M059J (cell line): ENCODE measurements around the gene WDR62. TPM values are rescaled to one million over a fixed set of nuclear protein-coding genes. Genes with fewer than 3 reads are reported as not detected.
"Not testable (repeated sequence)": the region's sequence is repeated elsewhere in the genome, so short reads cannot be mapped to it uniquely, and the experiment has no call there.

Experiments
- DNase-seq: peaks from one replicate; pipeline ENCODE4 v3.0.0-alpha.2; 2012; ENCODE audit warnings: low read depth
- total RNA-seq: library from RNA; depleted of rRNA; stranded (reverse); fragments of >200 nt; shearing (Covaris generic); gene quantifications from 2 replicates; pipeline ENCODE4 v1.2.3, GENCODE V29; 2014

The WDR62 gene
- total RNA-seq, 1 experiment from 2014 or later: 19.4 TPM

- DNase-seq: no peak
Observed at GRCh38 chr19:36106991-36107390, 52.3 kb downstream of the WDR62 start.

GRCh38 chr19:36108684-36109083, 54.0 kb downstream of the WDR62 start:
- no peak for DNase-seq

- DNase-seq: no peak
Observed at GRCh38 chr19:36110487-36111199, 55.9 kb downstream of the WDR62 start, which contains the start of gene OVOL3. TSS of gene OVOL3 (plus strand) at chr19:36111143. CDS start at chr19:36111203, 60 bp downstream.

- DNase-seq: no peak
Observed at GRCh38 chr19:36111200-36111539, 56.5 kb downstream of the WDR62 start.

GRCh38 chr19:36112678-36113077, 58.0 kb downstream of the WDR62 start:
- DNase-seq: no peak

GRCh38 chr19:36113425-36113824, 58.7 kb downstream of the WDR62 start:
- DNase-seq: no peak

- DNase-seq: peak; percentile 53
Observed at GRCh38 chr19:36113894-36114720, 59.4 kb downstream of the WDR62 start.

- DNase-seq: peak; percentile 100
Observed at GRCh38 chr19:36114721-36115452, 60.2 kb downstream of the WDR62 start, which contains the start of gene POLR2I. TSS of gene POLR2I (minus strand) at chr19:36114875. CDS start at chr19:36114856, 19 bp downstream.

- DNase-seq: no peak
Observed at GRCh38 chr19:36115453-36116343, 61.0 kb downstream of the WDR62 start, which contains the start of gene TBCB. TSS of gene TBCB (plus strand) at chr19:36115468. CDS start at chr19:36115561, 93 bp downstream.

GRCh38 chr19:36116344-36116637, 61.6 kb downstream of the WDR62 start:
- no peak for DNase-seq

GRCh38 chr19:36120092-36120983, 65.6 kb downstream of the WDR62 start:
- peak; percentile 40 for DNase-seq

- no peak for DNase-seq
Observed at GRCh38 chr19:36120984-36121358, 66.3 kb downstream of the WDR62 start.

GRCh38 chr19:36121486-36122124, 66.9 kb downstream of the WDR62 start:
- no peak for DNase-seq

GRCh38 chr19:36125557-36125956, 70.9 kb downstream of the WDR62 start:
- DNase-seq: no peak

GRCh38 chr19:36128392-36128736, 73.7 kb downstream of the WDR62 start:
- DNase-seq: no peak

- not testable (repeated sequence) for DNase-seq
Observed at GRCh38 chr19:36131221-36131620, 76.5 kb downstream of the WDR62 start.

- not testable (repeated sequence) for DNase-seq
Observed at GRCh38 chr19:36134867-36135266, 80.2 kb downstream of the WDR62 start.

- peak; percentile 97 for DNase-seq
Observed at GRCh38 chr19:36136964-36137686, 82.4 kb downstream of the WDR62 start.

GRCh38 chr19:36139120-36139472, 84.4 kb downstream of the WDR62 start:
- DNase-seq: no peak
